Neural cell (in vitro differentiated cells): ENCODE measurements around the gene NTNG1. TPM values are rescaled to one million over a fixed set of nuclear protein-coding genes. Genes with fewer than 3 reads are reported as not detected.

Source experiments
- H2AFZ ChIP-seq: fragments of 200-600, 300-800 bp; sonication (generic), shearing (Covaris generic); 2 replicates; pipeline ENCODE4 v1.6.0; 2014; ENCODE audit warnings: low read depth, mild to moderate bottlenecking, antibody characterized with exemption, low read length, moderate library complexity
- H3F3A ChIP-seq: fragments of 200-600 bp; shearing (Covaris generic); 2 replicates; pipeline ENCODE4 v1.6.1; 2016; ENCODE audit warnings: mild to moderate bottlenecking, moderate library complexity, mixed read lengths, antibody characterized with exemption, low read length; ENCODE audit not compliant: insufficient read depth, poor library complexity, severe bottlenecking
- H3K27ac ChIP-seq: fragments of 200-600, 300-800 bp; sonication (generic), shearing (Covaris generic); 2 replicates; pipeline ENCODE4 v1.5.1; 2014; ENCODE audit warnings: mild to moderate bottlenecking, low read length, moderate library complexity
- H3K27me3 ChIP-seq: fragments of 300-800, 200-600 bp; sonication (generic), shearing (Covaris generic); 2 replicates; pipeline ENCODE4 v1.6.0; 2014; ENCODE audit warnings: mild to moderate bottlenecking, low read depth, low read length, moderate library complexity; ENCODE audit not compliant: insufficient read depth
- H3K36me3 ChIP-seq: fragments of 300-800, 200-600 bp; sonication (generic), shearing (Covaris generic); 2 replicates; pipeline ENCODE4 v1.5.1; 2014; ENCODE audit warnings: mild to moderate bottlenecking, antibody characterized with exemption, low read length, moderate library complexity; ENCODE audit not compliant: insufficient read depth
- H3K4me2 ChIP-seq: fragments of 300-800, 200-600 bp; sonication (generic), shearing (Covaris generic); 2 replicates; pipeline ENCODE4 v1.6.0; 2014; ENCODE audit warnings: mild to moderate bottlenecking, low read length
- H3K4me3 ChIP-seq: fragments of 300-800, 200-600 bp; sonication (generic), shearing (Covaris generic); 2 replicates; pipeline ENCODE4 v1.5.1; 2014; ENCODE audit warnings: mild to moderate bottlenecking, low read length, moderate library complexity
- H3K79me2 ChIP-seq: fragments of 200-600 bp; shearing (Covaris generic); replicated peaks from 2 replicates; pipeline ENCODE4 v1.6.0; 2014; ENCODE audit warnings: mild to moderate bottlenecking, low read length, moderate library complexity; ENCODE audit not compliant: insufficient read depth
- H3K9ac ChIP-seq: fragments of 300-800, 200-600 bp; sonication (generic), shearing (Covaris generic); 2 replicates; pipeline ENCODE4 v1.6.1; 2016; ENCODE audit warnings: mild to moderate bottlenecking, low read length, mixed read lengths
- H3K9me2 ChIP-seq: fragments of 200-600 bp; shearing (Covaris generic); 2 replicates; pipeline ENCODE4 v1.6.1; 2016; ENCODE audit warnings: mild to moderate bottlenecking, low read length, mixed read lengths; ENCODE audit not compliant: insufficient read depth
- H3K9me3 ChIP-seq: fragments of 200-600, 300-800 bp; sonication (generic), shearing (Covaris generic); 2 replicates; pipeline ENCODE4 v1.6.1; 2016; ENCODE audit warnings: mild to moderate bottlenecking, mixed run types, low read length, moderate library complexity, mixed read lengths
- H4K20me1 ChIP-seq: fragments of 200-600 bp; shearing (Covaris generic); 2 replicates; pipeline ENCODE4 v1.6.1; 2016; ENCODE audit warnings: mild to moderate bottlenecking, mixed run types; ENCODE audit not compliant: insufficient read depth
- EP300 ChIP-seq: fragments of 450-650 bp; conservative IDR thresholded peaks from 2 replicates; pipeline ENCODE4 v1.6.1; 2014; ENCODE audit warnings: antibody characterized with exemption, mild to moderate bottlenecking, moderate library complexity; ENCODE audit not compliant: poor library complexity, severe bottlenecking
- EZH2 ChIP-seq: fragments of 200-600, 300-800 bp; shearing (Covaris generic), sonication (generic); IDR thresholded peaks from 2 replicates; pipeline ENCODE4 v1.6.1; 2014; ENCODE audit warnings: antibody characterized with exemption, low read length, borderline replicate concordance, mild to moderate bottlenecking; ENCODE audit not compliant: insufficient read depth, poor library complexity, severe bottlenecking
- MXI1 ChIP-seq: fragments of 450-650 bp; conservative IDR thresholded peaks from 2 replicates; pipeline ENCODE4 v1.6.1; 2014; ENCODE audit warnings: antibody characterized with exemption, mild to moderate bottlenecking; ENCODE audit not compliant: poor library complexity, severe bottlenecking
- POLR2AphosphoS5 ChIP-seq: IDR thresholded peaks from 2 replicates; pipeline ENCODE4 v1.6.1; 2012
- RAD21 ChIP-seq: fragments of 450-650 bp; conservative IDR thresholded peaks from 2 replicates; pipeline ENCODE4 v1.6.1; 2014; ENCODE audit warnings: antibody characterized with exemption, mild to moderate bottlenecking, moderate library complexity
- SMC3 ChIP-seq: fragments of 450-650 bp; conservative IDR thresholded peaks from 2 replicates; pipeline ENCODE4 v1.6.1; 2014; ENCODE audit warnings: antibody characterized with exemption, mild to moderate bottlenecking, moderate library complexity; ENCODE audit not compliant: poor library complexity
- TAF1 ChIP-seq: IDR thresholded peaks from 2 replicates; pipeline ENCODE4 v1.6.1; 2012; ENCODE audit warnings: low read depth
- polyA plus RNA-seq: library from polyadenylated mRNA; depleted of rRNA; stranded (reverse); fragments of >200 nt; gene quantifications from 2 replicates; pipeline ENCODE4 v1.2.3, GENCODE V29; 2014
- TF ChIP-seq, protein P1 (sequence below): fragments of 450-650 bp; IDR thresholded peaks from 2 replicates; pipeline ENCODE4 v1.5.1; 2014; ENCODE audit warnings: antibody characterized with exemption, mild to moderate bottlenecking, moderate library complexity; ENCODE audit not compliant: poor library complexity, severe bottlenecking
- TF ChIP-seq, protein P2 (sequence below): IDR thresholded peaks from 2 replicates; pipeline ENCODE4 v1.6.1; 2012; ENCODE audit warnings: borderline replicate concordance

Gene NTNG1
- polyA plus RNA-seq, 1 donor from 2014 or later = not detected

DNA sequence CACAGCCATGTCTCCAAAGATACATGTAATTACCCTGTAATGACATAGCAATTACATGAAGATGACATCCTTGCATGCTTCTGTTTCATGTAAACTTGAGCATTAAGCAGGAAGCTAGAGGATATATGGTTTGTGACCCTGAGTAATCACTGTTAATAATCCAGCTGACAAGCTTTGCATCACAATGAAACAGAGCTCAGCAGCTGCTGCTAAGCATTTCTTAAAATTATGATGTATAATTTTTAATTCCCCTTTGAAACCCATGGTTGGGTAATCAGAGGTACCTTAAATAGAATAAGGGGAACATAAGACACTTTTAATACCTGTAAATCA is 293.5 kb downstream of the NTNG1 start:
- H3K9me2 ChIP-seq = no peaks in the 10 kb centered on the region
- no peaks in the 10 kb centered on the region for H3K36me3 ChIP-seq
- H3K27me3 ChIP-seq = no peaks in the 10 kb centered on the region
- H4K20me1 ChIP-seq = no peaks in the 10 kb centered on the region
- H3K4me3 ChIP-seq = no peak overlapping the region
- no peaks in the 10 kb centered on the region for H3K79me2 ChIP-seq
- no peak overlapping the region for H2AFZ ChIP-seq
- H3K27ac ChIP-seq = no peak overlapping the region
- H3K9me3 ChIP-seq = no peaks in the 10 kb centered on the region
- H3K9ac ChIP-seq = no peak overlapping the region
- TF ChIP-seq MXI1 (no peak), EZH2 (no peak)
- no peak overlapping the region for H3K4me2 ChIP-seq
- no peaks in the 10 kb centered on the region for H3F3A ChIP-seq

DNA sequence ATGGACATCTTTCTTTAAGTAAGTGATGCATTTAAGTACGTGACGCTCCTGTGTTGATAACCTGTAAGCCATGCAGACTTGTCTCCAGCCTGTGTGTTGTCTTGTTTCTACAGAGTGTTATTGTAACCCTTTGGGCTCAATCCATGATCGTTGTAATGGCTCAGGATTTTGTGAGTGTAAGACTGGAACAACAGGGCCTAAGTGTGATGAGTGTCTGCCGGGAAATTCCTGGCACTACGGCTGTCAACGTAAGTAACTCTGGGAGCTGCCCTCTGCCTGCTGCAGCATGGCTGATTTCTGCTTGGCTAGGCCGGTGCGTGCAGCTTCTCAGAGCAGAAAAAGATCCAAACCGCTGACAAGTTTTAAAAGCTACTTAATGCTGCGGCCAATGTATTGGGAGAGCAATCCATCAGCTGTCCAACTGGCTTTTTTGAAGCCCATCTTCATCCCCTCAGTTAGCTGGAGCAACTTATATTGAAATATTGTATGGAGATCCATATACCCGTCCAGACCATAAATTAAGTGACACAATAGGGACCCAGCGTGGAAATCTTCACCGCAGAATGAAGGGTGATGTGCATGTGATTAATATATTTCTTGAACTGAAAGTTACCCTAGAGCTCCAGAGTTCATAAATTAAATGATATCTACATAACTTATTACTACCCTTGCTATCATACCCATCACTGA is 295.9 kb downstream of the NTNG1 start:
- no peaks in the 10 kb centered on the region for H3K79me2 ChIP-seq
- H3K27me3 ChIP-seq = no peaks in the 10 kb centered on the region
- no peak overlapping the region for H3K4me3 ChIP-seq
- no peak overlapping the region for H3K4me2 ChIP-seq
- no peak overlapping the region for H2AFZ ChIP-seq
- no peaks in the 10 kb centered on the region for H3K36me3 ChIP-seq
- no peaks in the 10 kb centered on the region for H4K20me1 ChIP-seq
- no peaks in the 10 kb centered on the region for H3F3A ChIP-seq
- no peak overlapping the region for H3K9ac ChIP-seq
- no peaks in the 10 kb centered on the region for H3K9me3 ChIP-seq
- TF ChIP-seq POLR2AphosphoS5 = no peak
- no peak for TF ChIP-seq EZH2
- TF ChIP-seq MXI1 = no peak
- TF ChIP-seq TAF1 = no peak
- TF ChIP-seq EP300 = no peak
- no peak for TF ChIP-seq RAD21
- TF ChIP-seq, protein P1, sequence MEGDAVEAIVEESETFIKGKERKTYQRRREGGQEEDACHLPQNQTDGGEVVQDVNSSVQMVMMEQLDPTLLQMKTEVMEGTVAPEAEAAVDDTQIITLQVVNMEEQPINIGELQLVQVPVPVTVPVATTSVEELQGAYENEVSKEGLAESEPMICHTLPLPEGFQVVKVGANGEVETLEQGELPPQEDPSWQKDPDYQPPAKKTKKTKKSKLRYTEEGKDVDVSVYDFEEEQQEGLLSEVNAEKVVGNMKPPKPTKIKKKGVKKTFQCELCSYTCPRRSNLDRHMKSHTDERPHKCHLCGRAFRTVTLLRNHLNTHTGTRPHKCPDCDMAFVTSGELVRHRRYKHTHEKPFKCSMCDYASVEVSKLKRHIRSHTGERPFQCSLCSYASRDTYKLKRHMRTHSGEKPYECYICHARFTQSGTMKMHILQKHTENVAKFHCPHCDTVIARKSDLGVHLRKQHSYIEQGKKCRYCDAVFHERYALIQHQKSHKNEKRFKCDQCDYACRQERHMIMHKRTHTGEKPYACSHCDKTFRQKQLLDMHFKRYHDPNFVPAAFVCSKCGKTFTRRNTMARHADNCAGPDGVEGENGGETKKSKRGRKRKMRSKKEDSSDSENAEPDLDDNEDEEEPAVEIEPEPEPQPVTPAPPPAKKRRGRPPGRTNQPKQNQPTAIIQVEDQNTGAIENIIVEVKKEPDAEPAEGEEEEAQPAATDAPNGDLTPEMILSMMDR = no peak
- TF ChIP-seq, protein P2, sequence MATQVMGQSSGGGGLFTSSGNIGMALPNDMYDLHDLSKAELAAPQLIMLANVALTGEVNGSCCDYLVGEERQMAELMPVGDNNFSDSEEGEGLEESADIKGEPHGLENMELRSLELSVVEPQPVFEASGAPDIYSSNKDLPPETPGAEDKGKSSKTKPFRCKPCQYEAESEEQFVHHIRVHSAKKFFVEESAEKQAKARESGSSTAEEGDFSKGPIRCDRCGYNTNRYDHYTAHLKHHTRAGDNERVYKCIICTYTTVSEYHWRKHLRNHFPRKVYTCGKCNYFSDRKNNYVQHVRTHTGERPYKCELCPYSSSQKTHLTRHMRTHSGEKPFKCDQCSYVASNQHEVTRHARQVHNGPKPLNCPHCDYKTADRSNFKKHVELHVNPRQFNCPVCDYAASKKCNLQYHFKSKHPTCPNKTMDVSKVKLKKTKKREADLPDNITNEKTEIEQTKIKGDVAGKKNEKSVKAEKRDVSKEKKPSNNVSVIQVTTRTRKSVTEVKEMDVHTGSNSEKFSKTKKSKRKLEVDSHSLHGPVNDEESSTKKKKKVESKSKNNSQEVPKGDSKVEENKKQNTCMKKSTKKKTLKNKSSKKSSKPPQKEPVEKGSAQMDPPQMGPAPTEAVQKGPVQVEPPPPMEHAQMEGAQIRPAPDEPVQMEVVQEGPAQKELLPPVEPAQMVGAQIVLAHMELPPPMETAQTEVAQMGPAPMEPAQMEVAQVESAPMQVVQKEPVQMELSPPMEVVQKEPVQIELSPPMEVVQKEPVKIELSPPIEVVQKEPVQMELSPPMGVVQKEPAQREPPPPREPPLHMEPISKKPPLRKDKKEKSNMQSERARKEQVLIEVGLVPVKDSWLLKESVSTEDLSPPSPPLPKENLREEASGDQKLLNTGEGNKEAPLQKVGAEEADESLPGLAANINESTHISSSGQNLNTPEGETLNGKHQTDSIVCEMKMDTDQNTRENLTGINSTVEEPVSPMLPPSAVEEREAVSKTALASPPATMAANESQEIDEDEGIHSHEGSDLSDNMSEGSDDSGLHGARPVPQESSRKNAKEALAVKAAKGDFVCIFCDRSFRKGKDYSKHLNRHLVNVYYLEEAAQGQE = no peak
- TF ChIP-seq SMC3 = no peak
- H3K9me2 ChIP-seq = no peaks in the 10 kb centered on the region
- H3K27ac ChIP-seq = no peak overlapping the region

DNA sequence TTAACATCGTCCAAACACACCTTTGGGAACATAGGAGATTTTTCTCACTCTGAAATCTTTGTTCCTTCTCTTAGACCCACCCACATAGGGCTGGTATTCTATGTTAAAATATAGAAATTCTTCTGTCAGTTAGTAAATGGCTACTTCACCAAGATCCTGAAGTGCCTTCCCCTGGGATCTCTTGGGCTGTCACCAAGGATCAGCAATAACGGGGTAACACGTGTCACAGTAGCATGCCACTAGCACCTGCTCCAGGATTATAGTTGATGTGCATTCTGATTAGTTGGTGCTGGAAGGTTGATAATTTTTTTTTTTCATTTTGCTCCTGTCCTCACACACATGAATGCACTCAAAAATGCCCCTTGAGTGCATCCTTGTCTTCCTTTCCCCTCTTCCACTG is 298.7 kb downstream of the NTNG1 start:
- no peak overlapping the region for H3K4me2 ChIP-seq
- H3K9ac ChIP-seq = no peak overlapping the region
- no peaks in the 10 kb centered on the region for H4K20me1 ChIP-seq
- no peaks in the 10 kb centered on the region for H3F3A ChIP-seq
- no peak overlapping the region for H2AFZ ChIP-seq
- H3K9me3 ChIP-seq = no peaks in the 10 kb centered on the region
- no peaks in the 10 kb centered on the region for H3K27me3 ChIP-seq
- peak overlapping the region; percentile 15 for H3K27ac ChIP-seq
- TF ChIP-seq MXI1 = no peak
- no peak for TF ChIP-seq TAF1
- TF ChIP-seq EP300 = no peak
- TF ChIP-seq, protein P2 = no peak
- no peak for TF ChIP-seq SMC3
- TF ChIP-seq RAD21 = no peak
- no peak for TF ChIP-seq EZH2
- TF ChIP-seq, protein P1 = no peak
- TF ChIP-seq POLR2AphosphoS5 = no peak
- no peaks in the 10 kb centered on the region for H3K79me2 ChIP-seq
- no peaks in the 10 kb centered on the region for H3K9me2 ChIP-seq
- no peak overlapping the region for H3K4me3 ChIP-seq
- H3K36me3 ChIP-seq = no peaks in the 10 kb centered on the region
